Ovary (tissue), 3 donors: ENCODE data around the gene HLX.

Experiments used
- CTCF ChIP-seq, 3 donors: fragments of 450-650 bp in 2 of 3; fragments of 200-600 bp in 1 of 3; IDR thresholded peaks; one replicate each; pipeline versions ENCODE4 v1.5.1 to v1.8.0; 2016 to 2022; ENCODE audit warnings: antibody characterized with exemption in 3 of 3, mild to moderate bottlenecking in 1 of 3
- EP300 ChIP-seq: sonication (generic); formaldehyde crosslinking; IDR thresholded peaks from one replicate; pipeline ENCODE4 v1.6.1; 2017; ENCODE audit warnings: antibody characterized with exemption
- donor health status: DM: no; HTN: no; CAD: no.

DNA sequence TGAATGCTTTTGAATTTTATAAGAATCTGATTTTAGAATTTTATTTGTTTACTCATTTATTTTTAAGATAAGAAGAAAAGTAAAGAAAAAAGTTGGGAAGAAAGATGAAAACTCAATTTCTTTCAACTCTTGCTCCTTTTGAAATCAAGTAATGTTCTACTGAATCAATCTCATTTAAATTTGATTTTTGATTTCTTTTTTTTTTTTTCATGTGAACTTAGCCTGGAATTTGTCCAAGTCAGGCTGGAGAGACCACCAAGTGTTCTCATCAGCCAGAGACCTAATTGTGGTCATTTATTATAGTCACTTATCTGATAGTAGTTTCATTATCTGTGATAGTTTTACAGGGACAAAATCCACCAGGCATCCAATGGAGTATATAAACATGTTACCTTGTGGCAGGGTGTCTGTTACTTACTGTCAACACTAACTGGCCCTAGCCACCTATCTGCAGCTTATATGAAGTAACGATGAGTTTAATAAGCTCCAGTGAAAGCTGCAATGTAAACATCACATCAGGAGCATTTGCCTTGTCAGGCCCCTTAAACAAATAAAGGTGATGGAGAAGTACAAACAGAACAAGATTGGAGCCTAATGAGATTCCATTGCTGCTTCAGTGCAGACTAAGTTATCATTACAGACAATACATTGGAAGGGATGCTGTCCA, 39.2 kb downstream of the HLX start:
- TF ChIP-seq EP300: no peak
- TF ChIP-seq CTCF (IDR thresholded peaks at IDR 0.05): no peak
